ENCODE results near the gene DIAPH1.

GRCh38 chr5:141573489-141574121, 45.2 kb downstream of the DIAPH1 start:
- TF ChIP-seq CTCF (IDR thresholded peaks at IDR 0.05): no peak
- TF ChIP-seq POLR2A (IDR thresholded peaks at IDR 0.05): no peak

Measured in prostate gland (tissue), 2 donors.